GM19397 (cell line): Measurements from ENCODE around the gene AIRE.

ENCODE experiments used
- ATAC-seq: cut with Tn5 transposase; IDR thresholded peaks from one replicate; pipeline ENCODE4 v1.9.1; 2021; ENCODE audit warnings: mild to moderate bottlenecking, moderate library complexity; ENCODE audit not compliant: unreplicated experiment

Gene AIRE

DNA sequence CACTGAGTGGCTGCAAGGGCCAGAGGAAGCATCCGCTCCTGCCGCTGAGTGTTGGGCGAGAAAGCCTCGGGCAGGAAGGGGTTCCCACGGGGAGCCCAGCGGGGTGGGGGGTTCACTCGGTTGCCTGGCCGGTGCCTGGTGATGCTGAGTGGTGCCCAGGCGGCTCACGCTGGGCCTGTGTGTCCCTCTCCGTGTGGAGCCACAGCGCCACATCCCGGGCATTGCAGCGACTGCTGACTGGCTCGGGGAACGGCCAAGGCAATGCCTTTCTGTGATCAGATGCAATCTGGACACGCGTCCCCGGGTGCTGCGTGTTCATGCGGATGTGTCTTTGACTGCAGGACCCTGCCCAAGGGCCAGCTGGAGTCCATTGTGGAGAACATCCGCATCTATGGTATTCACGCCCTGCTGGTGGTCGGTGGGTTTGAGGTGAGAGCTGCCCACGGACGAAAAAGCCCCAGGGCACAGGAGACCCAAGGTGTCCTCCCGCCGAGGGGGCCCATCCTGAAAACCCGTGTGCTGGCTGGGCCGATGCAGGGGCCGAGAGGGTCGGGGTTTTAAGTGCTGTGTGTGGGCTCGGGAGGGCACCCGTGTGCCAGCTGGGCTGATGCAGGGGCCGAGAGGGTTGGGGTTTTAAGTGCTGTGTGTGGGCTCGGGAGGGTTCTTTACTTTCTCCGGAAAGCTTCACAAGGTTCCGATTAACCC lies 37.1 kb downstream of the AIRE start:
- no peak for ATAC-seq

DNA sequence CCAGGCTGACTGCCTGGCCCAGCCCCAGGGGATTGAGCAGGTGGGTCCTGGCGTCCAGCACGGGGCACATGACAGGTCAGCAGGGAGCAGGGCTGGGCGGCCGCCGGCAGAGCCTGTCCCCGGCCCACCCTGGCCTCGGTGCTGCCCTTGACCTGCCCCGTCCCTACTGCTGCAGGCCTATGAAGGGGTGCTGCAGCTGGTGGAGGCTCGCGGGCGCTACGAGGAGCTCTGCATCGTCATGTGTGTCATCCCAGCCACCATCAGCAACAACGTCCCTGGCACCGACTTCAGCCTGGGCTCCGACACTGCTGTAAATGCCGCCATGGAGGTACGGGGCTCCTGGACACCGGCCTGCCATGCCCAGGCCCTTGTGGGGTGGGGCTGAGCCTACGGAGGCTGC lies 37.9 kb downstream of the AIRE start:
- ATAC-seq = no peak

DNA sequence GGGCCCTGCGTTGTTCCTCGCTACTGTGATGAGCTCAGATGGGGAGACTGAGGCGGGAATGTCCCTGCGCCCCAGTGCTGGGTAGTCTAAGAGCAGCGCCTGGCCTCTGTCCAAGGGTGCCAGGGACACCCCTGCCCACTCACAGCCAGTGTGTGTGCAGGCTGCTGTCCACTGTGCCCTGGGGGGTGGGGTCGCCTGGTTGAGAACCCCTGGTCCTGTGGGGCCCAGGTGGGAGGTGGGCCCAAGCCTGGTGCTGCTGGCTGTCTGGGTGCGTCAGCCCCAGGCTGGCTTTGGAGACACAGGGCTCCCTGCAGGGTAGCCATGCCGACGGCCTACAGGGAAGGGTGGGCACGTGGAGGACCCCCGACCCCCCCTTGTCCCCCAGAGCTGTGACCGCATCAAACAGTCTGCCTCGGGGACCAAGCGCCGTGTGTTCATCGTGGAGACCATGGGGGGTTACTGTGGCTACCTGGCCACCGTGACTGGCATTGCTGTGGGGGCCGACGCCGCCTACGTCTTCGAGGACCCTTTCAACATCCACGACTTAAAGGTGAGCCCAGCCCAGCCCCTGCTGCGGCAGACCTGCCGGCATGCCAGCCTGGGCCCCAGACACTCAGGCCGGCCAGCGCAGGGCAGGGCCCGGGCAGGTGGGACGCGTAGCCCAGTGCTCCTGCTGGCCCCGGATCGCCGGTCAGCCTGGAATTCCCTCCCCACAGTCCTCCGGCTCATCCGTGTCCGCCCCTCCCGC lies 38.6 kb downstream of the AIRE start:
- no peak for ATAC-seq

DNA sequence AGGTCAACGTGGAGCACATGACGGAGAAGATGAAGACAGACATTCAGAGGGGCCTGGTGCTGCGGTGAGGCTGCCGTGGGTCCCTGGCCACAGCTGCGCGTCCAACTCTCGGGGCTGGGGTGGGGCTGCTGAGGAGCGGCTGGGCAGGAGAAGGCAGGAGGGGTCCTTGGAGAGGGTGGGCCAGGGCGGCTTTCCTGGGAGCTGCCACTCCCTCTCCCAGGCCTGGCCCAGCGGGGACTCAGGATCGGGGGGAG lies 39.1 kb downstream of the AIRE start:
- no peak for ATAC-seq

DNA sequence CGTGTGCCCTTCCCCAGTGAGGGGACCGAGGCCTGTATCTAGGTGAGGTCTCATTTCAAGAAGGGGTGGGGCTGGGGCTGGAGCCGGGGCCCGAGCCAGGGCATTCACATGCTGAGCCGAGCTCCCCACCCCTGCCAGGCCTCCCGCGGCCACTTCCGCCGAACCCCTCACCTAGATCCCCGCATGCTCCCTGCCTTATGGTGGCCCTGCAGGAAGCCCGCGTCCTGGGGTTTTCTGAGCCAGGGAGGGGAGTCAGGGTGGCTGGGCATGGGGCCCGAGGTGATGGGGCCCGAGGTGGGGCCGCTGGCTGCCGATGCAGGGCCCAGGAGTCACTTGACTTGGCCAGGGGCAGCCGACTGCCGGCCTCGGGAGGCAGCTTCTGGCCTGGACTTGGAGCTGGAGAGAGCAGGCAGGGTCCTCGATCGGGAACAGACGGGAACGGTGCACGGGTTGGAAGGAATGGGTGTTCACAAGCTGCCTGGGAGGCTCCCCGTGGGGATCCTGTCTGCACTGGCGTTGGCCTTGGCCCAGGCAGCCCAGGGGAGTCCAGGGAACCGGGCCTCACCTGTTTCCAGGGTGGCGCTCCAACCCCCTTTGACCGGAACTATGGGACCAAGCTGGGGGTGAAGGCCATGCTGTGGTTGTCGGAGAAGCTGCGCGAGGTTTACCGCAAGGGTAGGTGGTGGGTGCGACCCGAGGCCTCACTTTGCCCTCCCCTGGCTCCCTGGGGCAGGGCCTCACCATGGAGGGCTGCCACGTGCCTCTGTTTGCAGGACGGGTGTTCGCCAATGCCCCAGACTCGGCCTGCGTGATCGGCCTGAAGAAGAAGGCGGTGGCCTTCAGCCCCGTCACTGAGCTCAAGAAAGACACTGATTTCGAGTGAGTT lies 40.0 kb downstream of the AIRE start:
- no peak for ATAC-seq

DNA sequence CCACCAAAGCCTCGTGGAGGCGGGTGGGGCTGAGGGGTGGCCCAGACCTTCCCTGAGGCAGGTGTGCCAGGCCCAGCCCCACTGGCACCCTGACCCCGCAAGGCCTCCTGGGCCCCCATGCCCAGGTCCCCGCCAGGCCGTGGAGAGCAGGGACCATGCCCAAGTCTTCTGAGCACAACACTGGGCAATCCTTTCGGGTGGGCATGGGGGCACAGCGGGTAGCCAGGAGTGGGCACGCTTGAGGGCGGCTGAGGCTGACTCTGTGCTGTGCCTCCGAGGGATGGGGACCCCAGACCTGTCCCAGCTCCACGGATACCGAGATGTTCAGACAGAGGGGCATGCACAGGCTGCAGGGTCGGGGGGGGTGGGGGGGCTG lies 40.6 kb downstream of the AIRE start:
- no peak for ATAC-seq

DNA sequence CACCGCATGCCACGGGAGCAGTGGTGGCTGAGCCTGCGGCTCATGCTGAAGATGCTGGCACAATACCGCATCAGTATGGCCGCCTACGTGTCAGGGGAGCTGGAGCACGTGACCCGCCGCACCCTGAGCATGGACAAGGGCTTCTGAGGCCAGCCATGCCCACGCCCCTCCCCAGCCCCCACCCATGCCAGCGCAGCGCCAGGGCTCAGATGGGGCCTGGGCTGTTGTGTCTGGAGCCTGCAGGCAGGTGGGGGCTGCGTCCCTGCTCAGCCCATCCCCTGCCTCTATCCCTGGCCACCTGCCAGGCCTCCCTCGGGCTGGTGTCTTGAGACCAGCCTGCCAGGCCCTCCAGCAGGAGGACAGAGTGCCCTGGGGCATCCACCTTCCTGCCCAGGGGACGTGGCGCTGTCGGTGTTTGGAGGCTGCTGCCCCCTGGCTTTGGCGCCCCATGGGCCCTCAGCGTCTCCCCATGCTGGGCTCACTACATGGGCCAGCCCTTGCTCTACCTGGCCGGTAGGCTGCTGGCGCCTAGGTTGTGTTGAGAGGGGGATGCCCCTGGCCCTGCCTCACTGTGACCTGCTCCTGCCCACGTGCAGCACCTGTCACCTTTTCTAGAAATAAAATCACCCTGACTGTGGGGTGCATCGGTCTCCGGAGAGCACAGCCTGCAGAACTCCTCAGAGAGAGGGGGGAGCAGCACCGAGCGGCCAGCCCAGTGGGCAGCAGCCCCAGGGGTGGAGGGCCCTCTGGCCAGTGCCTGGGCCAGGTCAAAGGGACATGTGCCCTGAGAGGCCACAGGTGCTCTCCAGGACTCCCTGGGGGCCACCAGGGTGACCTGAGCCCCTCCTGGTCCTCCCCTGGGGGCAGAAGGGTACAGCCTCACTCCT lies 41.3 kb downstream of the AIRE start:
- no peak for ATAC-seq

DNA sequence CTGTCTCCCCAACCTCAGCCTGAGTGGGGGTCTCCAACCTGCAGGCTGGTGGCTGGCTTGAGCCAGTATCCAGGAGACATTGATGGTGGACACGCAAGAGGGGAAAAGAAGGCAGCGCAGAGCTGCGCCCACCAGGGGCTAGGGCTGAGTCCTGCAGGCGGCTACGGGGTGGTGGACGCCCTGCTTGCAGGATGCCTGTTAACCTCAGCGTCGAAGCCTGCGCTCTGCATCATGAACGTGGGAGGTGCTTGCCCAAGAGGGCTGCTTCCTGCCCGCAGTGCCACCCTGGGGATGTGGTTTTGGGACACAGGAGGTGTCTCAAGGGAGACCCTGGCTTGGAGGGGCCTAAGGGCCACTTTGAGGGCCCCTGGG lies 41.9 kb downstream of the AIRE start:
- ATAC-seq = no peak

DNA sequence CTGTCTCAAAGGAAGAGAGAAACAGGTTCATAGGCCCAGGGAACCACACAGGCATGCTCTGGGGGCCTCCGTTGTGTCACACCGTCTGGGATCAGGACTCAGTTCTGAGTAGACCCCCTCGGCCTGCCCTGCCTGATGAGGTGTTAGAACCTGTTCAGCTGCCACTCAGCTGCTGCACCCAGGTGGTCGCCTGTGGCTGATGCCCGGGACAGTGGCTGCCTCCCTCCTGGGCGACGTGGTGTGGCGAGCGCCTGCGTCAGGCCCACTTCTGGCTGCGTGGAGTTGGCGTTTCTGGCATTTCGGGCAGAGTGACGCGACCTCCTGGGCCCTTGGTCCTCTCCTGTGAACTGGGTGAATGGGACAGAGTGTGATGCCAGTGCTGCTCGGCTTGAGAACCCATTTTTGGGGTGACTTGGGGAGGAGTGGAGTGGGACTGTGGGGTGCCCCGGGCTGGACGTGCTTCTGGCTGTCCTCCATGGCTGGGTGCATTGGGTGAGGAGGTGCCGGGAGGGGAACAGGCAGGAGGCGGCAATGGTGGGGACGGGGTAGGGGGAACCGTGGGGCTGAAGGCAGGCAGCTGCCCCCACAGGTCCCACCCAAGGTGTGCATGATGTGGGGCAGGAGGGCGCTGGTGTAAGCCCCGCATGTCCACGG lies 42.7 kb downstream of the AIRE start:
- no peak for ATAC-seq

DNA sequence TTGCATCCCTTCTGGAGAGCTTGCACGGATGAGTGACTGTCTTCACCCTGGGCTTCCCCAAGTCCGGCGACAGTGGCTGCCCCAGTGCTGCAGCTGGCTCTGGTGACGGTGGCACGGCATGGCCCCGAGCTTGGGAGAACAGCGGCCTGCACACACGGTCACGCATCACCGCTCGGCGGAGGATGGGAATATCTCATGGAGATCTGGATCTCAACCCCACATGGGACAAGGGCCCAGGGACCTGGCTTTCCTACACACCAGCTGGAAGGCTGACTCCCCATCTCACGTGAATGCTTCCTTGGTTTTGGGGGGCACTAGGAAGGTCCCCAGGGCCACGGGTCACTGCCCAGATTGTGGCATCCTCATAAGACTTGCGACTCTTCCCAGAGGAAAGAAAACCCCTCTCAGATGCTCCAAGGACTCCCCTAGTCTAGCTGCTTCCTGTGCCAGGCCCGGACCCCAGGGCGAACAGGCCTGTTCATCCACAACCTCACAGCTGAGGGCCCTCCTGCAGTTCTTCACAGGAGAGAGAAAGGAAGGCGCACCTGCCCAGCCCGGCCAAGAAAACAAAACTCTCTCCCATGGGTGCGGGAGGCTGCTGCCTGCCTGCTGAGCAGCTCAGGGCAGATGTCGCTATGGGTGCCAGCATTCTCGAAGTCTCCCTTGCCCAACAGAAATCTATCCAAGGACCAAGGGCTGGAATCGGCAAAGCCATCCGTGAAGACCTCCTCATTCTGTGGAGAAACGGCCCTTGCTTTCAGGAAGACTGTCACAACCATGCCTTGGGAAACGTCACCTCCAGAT lies 43.6 kb downstream of the AIRE start:
- ATAC-seq = no peak

DNA sequence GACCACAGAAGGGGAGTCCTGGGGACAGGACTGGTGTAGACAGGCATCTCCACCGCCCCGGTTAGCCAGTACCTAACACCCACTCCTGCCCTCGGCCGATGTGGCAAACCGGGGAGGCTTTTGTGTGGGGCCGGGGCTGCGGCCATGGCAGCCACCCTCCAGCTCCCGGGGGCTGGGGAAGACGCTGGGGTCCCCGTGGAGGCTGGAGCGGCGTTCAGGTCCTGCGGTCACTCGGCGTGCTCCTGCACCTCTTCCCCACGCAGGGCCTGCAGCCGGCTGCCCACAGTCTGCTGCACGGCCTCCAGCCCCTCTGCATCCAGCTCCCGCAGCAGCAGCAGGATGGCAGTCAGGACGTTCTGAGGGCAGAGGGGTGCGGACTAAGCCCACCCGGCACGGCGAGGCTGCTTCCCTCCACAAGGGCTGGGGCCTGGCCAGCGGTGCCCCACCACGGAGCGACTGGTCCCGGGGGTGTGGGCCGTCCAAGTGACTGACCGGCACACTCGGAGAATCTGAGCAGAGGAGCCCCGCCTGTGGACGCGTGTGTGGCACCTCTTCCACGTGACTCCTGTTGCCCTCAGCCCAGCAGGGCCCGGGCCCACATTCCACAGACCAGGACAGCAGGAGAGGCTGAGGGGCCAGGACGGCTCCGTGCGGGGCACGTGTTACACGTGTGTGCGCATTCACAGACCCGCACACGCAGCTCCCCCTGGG lies 44.5 kb downstream of the AIRE start:
- no peak for ATAC-seq

DNA sequence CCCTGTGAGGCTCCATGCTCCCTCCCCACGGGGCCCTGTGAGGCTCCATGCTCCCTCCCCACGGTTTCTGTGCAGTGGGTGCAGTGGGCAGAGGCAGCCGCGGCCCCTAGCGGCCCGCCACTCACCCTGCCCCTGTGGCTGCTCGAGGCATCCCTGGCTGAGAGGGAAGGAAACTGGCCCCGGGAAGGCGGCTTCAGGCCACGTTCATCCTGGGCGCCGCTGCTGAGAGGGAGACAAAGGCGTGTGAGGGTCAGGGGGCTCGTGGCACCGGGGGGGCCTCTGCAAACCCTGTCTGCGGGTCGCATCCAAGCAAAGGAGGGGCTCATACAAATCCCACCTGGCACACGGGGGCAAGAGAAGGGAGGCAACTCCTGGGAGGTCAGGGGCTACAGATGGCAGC lies 45.0 kb downstream of the AIRE start:
- no peak for ATAC-seq

DNA sequence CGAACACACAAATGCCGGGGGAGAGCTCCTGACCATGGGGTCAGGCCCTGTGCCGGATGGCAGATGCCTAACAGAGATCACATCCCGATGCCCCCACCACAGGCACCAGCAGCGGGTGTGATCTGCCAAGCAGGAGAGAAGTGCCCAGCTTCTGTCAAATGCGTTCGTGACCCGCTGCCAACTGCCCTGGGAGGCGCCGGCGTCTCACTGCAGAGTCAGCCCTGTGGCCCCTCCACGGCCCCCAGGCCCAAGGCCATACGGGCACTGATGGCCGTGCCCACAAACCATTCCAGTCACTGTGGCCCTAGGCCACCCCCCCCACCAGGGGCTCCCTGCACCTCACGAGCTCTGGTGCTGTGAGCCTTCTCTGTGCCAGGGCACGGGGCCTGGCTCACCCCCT lies 45.5 kb downstream of the AIRE start:
- ATAC-seq = no peak

DNA sequence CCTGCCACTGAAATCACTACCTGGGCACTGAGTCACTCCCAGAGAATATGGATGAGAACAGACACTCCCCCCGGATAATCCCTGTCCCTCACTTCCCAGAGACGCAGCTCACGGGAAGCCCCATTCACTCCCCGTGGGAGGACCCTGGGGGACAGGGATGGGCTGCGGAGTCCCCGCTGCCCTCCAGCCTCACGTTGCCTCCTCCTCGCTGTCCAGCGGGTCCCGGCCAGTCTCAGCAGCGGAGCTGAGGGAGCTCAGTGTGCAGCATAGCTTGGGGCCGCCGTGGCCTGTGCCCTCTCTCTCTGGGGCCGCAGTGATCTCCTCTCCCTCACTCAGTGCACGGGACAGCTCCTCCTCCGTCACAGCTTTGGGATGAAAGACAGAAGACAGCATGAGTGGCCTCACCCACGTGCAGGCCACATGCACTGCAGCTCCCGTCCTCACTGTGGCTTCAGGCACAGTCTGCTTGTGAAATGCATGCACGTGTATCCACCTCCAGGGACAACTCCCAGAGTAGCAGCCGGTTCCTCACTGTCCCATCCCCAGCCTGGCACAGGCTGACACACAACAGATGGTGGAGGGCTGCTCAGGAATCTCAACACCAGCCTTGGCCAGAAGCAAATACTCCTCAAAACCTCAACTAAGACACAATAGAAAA lies 46.1 kb downstream of the AIRE start:
- no peak for ATAC-seq

DNA sequence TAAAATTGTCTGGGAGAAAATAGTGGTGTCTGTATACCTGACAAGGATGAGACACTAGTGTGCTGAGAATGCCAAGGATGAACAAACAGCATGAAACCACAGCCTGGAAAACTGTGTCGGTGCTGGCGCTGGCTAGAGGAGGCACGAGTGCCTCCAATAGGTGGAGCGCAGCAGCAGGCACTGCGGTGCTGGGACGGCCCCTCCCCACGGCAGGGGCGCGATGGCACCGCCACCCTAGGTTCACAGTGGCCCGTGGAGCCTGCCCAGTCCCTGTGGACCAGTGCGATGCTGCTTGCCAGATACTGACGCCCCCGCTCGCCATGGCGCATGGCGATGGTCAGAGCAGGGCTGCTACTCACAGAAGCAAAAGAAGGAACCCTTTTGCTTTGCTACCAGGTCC lies 46.7 kb downstream of the AIRE start:
- no peak for ATAC-seq

DNA sequence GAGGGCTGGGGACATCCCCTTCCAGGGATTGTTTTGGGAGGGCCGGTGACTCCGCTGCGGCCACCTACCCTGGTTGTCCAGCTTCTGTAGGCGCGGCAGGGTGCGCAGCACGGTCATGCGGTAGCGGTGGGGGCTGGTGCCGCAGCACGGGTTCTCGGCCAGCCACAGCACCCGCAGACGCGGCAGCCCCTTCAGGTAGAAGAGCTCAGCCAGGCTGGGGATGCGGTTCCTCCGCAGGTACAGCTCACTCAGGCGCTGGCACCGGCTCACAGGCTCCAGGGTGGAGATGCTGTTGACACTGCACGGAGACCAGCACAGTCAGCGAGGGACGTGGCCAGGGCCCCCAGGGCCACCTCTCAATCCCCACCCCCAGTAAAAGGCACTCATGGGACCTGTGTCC lies 47.3 kb downstream of the AIRE start:
- ATAC-seq = no peak

DNA sequence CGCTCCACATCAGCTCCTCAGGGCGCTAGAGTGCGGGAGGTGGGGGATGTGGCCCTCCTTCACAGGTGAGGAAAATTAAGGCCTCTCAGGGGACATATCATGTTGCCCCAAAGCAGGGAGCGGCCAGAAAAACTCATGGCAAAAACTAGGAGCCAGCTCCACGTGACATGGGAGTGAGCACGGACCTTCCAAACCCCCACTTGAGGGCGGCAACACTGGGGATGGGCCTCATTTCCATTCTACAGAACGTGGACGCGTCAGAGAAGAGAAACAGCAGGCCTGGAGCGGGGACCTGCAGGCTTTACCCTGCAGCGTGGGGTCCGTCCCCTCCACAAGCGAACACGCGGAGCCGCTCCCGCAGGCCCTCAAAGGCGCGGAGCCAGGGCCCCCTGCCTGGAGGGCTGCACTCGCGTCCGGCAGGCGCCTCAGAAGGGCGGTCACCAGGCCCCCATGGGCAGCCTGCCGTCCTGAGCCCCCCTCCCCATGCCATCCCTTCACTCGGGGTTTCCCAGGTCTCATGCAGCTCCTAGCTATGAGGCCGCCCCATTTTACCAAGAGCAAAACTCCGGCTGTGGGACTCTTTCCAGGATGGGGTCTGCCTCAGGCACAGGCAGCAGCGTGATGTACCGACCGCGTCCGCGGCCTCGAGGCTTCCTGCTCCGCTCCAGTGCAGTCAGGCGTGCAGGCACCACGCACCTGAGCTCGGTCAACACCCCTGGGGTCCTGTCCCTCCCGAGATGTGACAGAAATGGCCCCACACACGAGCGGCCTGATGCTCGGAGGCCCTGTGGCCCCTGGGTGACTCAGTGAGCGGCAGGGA lies 48.0 kb downstream of the AIRE start:
- no peak for ATAC-seq
